HG03460 (cell line): Measurements from ENCODE around the gene LIPC.

Experiments used
- ATAC-seq: cut with Tn5 transposase; IDR thresholded peaks from one replicate; pipeline ENCODE4 v1.9.1; 2021; ENCODE audit not compliant: unreplicated experiment

Gene LIPC

GRCh38 chr15:58472221-58472620 is 40.4 kb downstream of the LIPC start:
- ATAC-seq, result no peak

GRCh38 chr15:58472821-58473581 is 41.2 kb downstream of the LIPC start:
- no peak for ATAC-seq

GRCh38 chr15:58473724-58474123 is 41.9 kb downstream of the LIPC start:
- ATAC-seq, result no peak

- no peak for ATAC-seq
Observed at GRCh38 chr15:58474741-58475323, 43.0 kb downstream of the LIPC start.

- ATAC-seq, result no peak
Observed at GRCh38 chr15:58475573-58476524, 44.1 kb downstream of the LIPC start.

GRCh38 chr15:58476525-58477162 is 44.9 kb downstream of the LIPC start:
- ATAC-seq, result no peak

GRCh38 chr15:58477170-58477569 is 45.4 kb downstream of the LIPC start:
- no peak for ATAC-seq

GRCh38 chr15:58478035-58478434 is 46.2 kb downstream of the LIPC start:
- ATAC-seq, result no peak

GRCh38 chr15:58478579-58478978 is 46.8 kb downstream of the LIPC start:
- no peak for ATAC-seq

GRCh38 chr15:58479941-58480340 is 48.1 kb downstream of the LIPC start:
- no peak for ATAC-seq

- ATAC-seq, result no peak
Observed at GRCh38 chr15:58483376-58483775, 51.6 kb downstream of the LIPC start.

GRCh38 chr15:58484791-58485600 is 53.2 kb downstream of the LIPC start:
- no peak for ATAC-seq

GRCh38 chr15:58486062-58486461 is 54.3 kb downstream of the LIPC start:
- ATAC-seq, result no peak

GRCh38 chr15:58486564-58486963 is 54.8 kb downstream of the LIPC start:
- no peak for ATAC-seq

- no peak for ATAC-seq
Observed at GRCh38 chr15:58487041-58487723, 55.4 kb downstream of the LIPC start.

- ATAC-seq, result no peak
Observed at GRCh38 chr15:58487724-58488120, 55.9 kb downstream of the LIPC start.

GRCh38 chr15:58489289-58490085 is 57.7 kb downstream of the LIPC start:
- no peak for ATAC-seq

- no peak for ATAC-seq
Observed at GRCh38 chr15:58490086-58490887, 58.5 kb downstream of the LIPC start.
